ENCODE results near the gene GALNT2. TPM values are rescaled to one million over a fixed set of nuclear protein-coding genes. Genes with fewer than 3 reads are reported as not detected.

GALNT2 gene
- total and polyA plus RNA-seq, 2 of the 13 experiments (the other 11 are each of a cell fraction or from before 2014, with no cell fraction given), result 39.3 to 39.6 TPM

GRCh38 chr1:230067871-230068620, 1.0 kb downstream of the GALNT2 start (continued):
- TF ChIP-seq, protein P1, sequence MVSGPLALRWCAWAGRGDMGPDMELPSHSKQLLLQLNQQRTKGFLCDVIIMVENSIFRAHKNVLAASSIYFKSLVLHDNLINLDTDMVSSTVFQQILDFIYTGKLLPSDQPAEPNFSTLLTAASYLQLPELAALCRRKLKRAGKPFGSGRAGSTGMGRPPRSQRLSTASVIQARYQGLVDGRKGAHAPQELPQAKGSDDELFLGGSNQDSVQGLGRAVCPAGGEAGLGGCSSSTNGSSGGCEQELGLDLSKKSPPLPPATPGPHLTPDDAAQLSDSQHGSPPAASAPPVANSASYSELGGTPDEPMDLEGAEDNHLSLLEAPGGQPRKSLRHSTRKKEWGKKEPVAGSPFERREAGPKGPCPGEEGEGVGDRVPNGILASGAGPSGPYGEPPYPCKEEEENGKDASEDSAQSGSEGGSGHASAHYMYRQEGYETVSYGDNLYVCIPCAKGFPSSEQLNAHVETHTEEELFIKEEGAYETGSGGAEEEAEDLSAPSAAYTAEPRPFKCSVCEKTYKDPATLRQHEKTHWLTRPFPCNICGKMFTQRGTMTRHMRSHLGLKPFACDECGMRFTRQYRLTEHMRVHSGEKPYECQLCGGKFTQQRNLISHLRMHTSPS (CRISPR knock-in tag; IDR thresholded peaks at IDR 0.05; ENCODE audit: low read depth), result peak; percentile 17; the same call in 1 of the 2 replicates
- 0 out of 2 replicates have a peak, but pooled peaks have one; percentile 14 for TF ChIP-seq ZNF264 (CRISPR knock-in tag; IDR thresholded peaks at IDR 0.05)
- TF ChIP-seq, protein P2, sequence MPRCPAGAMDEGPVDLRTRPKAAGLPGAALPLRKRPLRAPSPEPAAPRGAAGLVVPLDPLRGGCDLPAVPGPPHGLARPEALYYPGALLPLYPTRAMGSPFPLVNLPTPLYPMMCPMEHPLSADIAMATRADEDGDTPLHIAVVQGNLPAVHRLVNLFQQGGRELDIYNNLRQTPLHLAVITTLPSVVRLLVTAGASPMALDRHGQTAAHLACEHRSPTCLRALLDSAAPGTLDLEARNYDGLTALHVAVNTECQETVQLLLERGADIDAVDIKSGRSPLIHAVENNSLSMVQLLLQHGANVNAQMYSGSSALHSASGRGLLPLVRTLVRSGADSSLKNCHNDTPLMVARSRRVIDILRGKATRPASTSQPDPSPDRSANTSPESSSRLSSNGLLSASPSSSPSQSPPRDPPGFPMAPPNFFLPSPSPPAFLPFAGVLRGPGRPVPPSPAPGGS (CRISPR knock-in tag; IDR thresholded peaks at IDR 0.05), result no peak
- no peak for TF ChIP-seq STAT6 (CRISPR knock-in tag; IDR thresholded peaks at IDR 0.05; ENCODE audit: borderline replicate concordance)
- TF ChIP-seq SOX6 (IDR thresholded peaks at IDR 0.05), result no peak
- TF ChIP-seq SOX6 (CRISPR knock-in tag; IDR thresholded peaks at IDR 0.05), result no peak
- TF ChIP-seq MAFF (IDR thresholded peaks at IDR 0.05; ENCODE audit: low read depth, low read length), result no peak
- peak; percentile 23 for TF ChIP-seq AGO2 (optimal IDR thresholded peaks at IDR 0.05; ENCODE audit: low read depth, low read length)
- no peak for TF ChIP-seq NCOA1 (CRISPR knock-in tag; IDR thresholded peaks at IDR 0.05)
- no peak for TF ChIP-seq ZNF24 (IDR thresholded peaks at IDR 0.05)
- no peak for TF ChIP-seq ZNF253 (CRISPR knock-in tag; IDR thresholded peaks at IDR 0.05; ENCODE audit: borderline replicate concordance)
- TF ChIP-seq ISX (CRISPR knock-in tag; conservative IDR thresholded peaks at IDR 0.05), result no peak
- no peak for TF ChIP-seq ZNF224 (CRISPR knock-in tag; IDR thresholded peaks at IDR 0.05)
- TF ChIP-seq ZZZ3 (CRISPR knock-in tag; IDR thresholded peaks at IDR 0.05; ENCODE audit: borderline replicate concordance), result no peak
- TF ChIP-seq ZNF564 (CRISPR knock-in tag; IDR thresholded peaks at IDR 0.05), result no peak; the same call in 1 of the 2 replicates
- no peak for TF ChIP-seq SMAD1 (CRISPR knock-in tag; IDR thresholded peaks at IDR 0.05; ENCODE audit: borderline replicate concordance, low read depth)
- TF ChIP-seq ZNF326 (CRISPR knock-in tag; IDR thresholded peaks at IDR 0.05; ENCODE audit: borderline replicate concordance), result no peak
- no peak for TF ChIP-seq ZNF878 (CRISPR knock-in tag; IDR thresholded peaks at IDR 0.05)
- no peak for TF ChIP-seq BRD4 (CRISPR knock-in tag; IDR thresholded peaks at IDR 0.05)
- no peak for TF ChIP-seq ZFYVE20 (CRISPR knock-in tag; IDR thresholded peaks at IDR 0.05; ENCODE audit: borderline replicate concordance, low read depth)
- no peak for TF ChIP-seq SPEN (CRISPR knock-in tag; IDR thresholded peaks at IDR 0.05; ENCODE audit: low read depth)
- no peak for TF ChIP-seq ZNF10 (CRISPR knock-in tag; IDR thresholded peaks at IDR 0.05; ENCODE audit: borderline replicate concordance, low read depth)
- no peak for TF ChIP-seq ZNF383 (CRISPR knock-in tag; IDR thresholded peaks at IDR 0.05; ENCODE audit: borderline replicate concordance)
- TF ChIP-seq HOXA3 (CRISPR knock-in tag; IDR thresholded peaks at IDR 0.05), result no peak; the same call in 1 of the 2 replicates
- TF ChIP-seq REL (CRISPR knock-in tag; conservative IDR thresholded peaks at IDR 0.05), result no peak

Measured in HepG2 (cell line).